Neural cell (in vitro differentiated cells): ENCODE data around the gene CSF1.

Experiments used
- CTCF ChIP-seq: fragments of 450-650 bp; IDR thresholded peaks from 2 replicates; pipeline ENCODE4 v1.5.1; 2014; ENCODE audit warnings: antibody characterized with exemption, mild to moderate bottlenecking, moderate library complexity; ENCODE audit not compliant: poor library complexity, severe bottlenecking
- EP300 ChIP-seq: fragments of 450-650 bp; conservative IDR thresholded peaks from 2 replicates; pipeline ENCODE4 v1.6.1; 2014; ENCODE audit warnings: antibody characterized with exemption, mild to moderate bottlenecking, moderate library complexity; ENCODE audit not compliant: poor library complexity, severe bottlenecking
- EZH2 ChIP-seq: fragments of 200-600, 300-800 bp; shearing (Covaris generic), sonication (generic); IDR thresholded peaks from 2 replicates; pipeline ENCODE4 v1.6.1; 2014; ENCODE audit warnings: antibody characterized with exemption, low read length, borderline replicate concordance, mild to moderate bottlenecking; ENCODE audit not compliant: insufficient read depth, poor library complexity, severe bottlenecking
- MXI1 ChIP-seq: fragments of 450-650 bp; conservative IDR thresholded peaks from 2 replicates; pipeline ENCODE4 v1.6.1; 2014; ENCODE audit warnings: antibody characterized with exemption, mild to moderate bottlenecking; ENCODE audit not compliant: poor library complexity, severe bottlenecking
- POLR2AphosphoS5 ChIP-seq: IDR thresholded peaks from 2 replicates; pipeline ENCODE4 v1.6.1; 2012
- TAF1 ChIP-seq: IDR thresholded peaks from 2 replicates; pipeline ENCODE4 v1.6.1; 2012; ENCODE audit warnings: low read depth
- TF ChIP-seq, protein P1 (sequence below): IDR thresholded peaks from 2 replicates; pipeline ENCODE4 v1.6.1; 2012; ENCODE audit warnings: borderline replicate concordance

- TF ChIP-seq CTCF (no peak), POLR2AphosphoS5 (no peak), EP300 (no peak), MXI1 (no peak), TAF1 (no peak), EZH2 (no peak)
- TF ChIP-seq, protein P1, sequence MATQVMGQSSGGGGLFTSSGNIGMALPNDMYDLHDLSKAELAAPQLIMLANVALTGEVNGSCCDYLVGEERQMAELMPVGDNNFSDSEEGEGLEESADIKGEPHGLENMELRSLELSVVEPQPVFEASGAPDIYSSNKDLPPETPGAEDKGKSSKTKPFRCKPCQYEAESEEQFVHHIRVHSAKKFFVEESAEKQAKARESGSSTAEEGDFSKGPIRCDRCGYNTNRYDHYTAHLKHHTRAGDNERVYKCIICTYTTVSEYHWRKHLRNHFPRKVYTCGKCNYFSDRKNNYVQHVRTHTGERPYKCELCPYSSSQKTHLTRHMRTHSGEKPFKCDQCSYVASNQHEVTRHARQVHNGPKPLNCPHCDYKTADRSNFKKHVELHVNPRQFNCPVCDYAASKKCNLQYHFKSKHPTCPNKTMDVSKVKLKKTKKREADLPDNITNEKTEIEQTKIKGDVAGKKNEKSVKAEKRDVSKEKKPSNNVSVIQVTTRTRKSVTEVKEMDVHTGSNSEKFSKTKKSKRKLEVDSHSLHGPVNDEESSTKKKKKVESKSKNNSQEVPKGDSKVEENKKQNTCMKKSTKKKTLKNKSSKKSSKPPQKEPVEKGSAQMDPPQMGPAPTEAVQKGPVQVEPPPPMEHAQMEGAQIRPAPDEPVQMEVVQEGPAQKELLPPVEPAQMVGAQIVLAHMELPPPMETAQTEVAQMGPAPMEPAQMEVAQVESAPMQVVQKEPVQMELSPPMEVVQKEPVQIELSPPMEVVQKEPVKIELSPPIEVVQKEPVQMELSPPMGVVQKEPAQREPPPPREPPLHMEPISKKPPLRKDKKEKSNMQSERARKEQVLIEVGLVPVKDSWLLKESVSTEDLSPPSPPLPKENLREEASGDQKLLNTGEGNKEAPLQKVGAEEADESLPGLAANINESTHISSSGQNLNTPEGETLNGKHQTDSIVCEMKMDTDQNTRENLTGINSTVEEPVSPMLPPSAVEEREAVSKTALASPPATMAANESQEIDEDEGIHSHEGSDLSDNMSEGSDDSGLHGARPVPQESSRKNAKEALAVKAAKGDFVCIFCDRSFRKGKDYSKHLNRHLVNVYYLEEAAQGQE = no peak
Measured at GRCh38 chr1:109887884-109888283, 22.8 kb upstream of the CSF1 start.
